ENCODE measurements around the gene TNP2. TPM values are rescaled to one million over a fixed set of nuclear protein-coding genes. Genes with fewer than 3 reads are reported as not detected.

Gene TNP2
- total and polyA plus RNA-seq, 4 donors = not detected

GRCh38 chr16:11249233-11250061 lies 19.7 kb downstream of the TNP2 start:
- Histone ChIP-seq H3K4me1 (ENCODE audit: control insufficient read depth in 5 of 5, insufficient read depth in 5 of 5, low read length in 5 of 5) (peaks cover 0 to 26% (median 4%) of the 10 kb centered on the region in 5 donors), H3K4me3 (no peak overlapping the region), H3K9me3 (ENCODE audit: control insufficient read depth in 4 of 4, insufficient read depth in 3 of 4, low read length in 3 of 4) (no peaks in the 10 kb centered on the region), H3K27me3 (ENCODE audit: control insufficient read depth in 3 of 3, insufficient read depth in 3 of 3, low read length in 2 of 3) (no peaks in the 10 kb centered on the region), H3K27ac (ENCODE audit: low read depth in 1 of 2, low read length in 1 of 2) (no peak overlapping the region), H3K36me3 (ENCODE audit: control insufficient read depth in 4 of 4, insufficient read depth in 4 of 4, low read length in 4 of 4) (peaks cover 0 to 25% (median 10%) of the 10 kb centered on the region in 4 donors), H3K9ac (ENCODE audit: insufficient read depth in 1 of 2, low read length in 2 of 2) (no peak overlapping the region)
- no peak for ATAC-seq (ENCODE audit: insufficient read depth, low FRiP score)
- peak in 1 of 3 donors; percentile 16 for DNase-seq
- 94 to 95% methylated on average over 63 of the region's 63 CpGs for WGBS, 2 donors
- TF ChIP-seq, protein P1, sequence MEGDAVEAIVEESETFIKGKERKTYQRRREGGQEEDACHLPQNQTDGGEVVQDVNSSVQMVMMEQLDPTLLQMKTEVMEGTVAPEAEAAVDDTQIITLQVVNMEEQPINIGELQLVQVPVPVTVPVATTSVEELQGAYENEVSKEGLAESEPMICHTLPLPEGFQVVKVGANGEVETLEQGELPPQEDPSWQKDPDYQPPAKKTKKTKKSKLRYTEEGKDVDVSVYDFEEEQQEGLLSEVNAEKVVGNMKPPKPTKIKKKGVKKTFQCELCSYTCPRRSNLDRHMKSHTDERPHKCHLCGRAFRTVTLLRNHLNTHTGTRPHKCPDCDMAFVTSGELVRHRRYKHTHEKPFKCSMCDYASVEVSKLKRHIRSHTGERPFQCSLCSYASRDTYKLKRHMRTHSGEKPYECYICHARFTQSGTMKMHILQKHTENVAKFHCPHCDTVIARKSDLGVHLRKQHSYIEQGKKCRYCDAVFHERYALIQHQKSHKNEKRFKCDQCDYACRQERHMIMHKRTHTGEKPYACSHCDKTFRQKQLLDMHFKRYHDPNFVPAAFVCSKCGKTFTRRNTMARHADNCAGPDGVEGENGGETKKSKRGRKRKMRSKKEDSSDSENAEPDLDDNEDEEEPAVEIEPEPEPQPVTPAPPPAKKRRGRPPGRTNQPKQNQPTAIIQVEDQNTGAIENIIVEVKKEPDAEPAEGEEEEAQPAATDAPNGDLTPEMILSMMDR (IDR thresholded peaks at IDR 0.05; ENCODE audit: control extremely low read depth, extremely low read depth) = no peak

- Histone ChIP-seq H3K4me3 (no peak overlapping the region), H3K4me1 (ENCODE audit: control insufficient read depth in 5 of 5, insufficient read depth in 5 of 5, low read length in 5 of 5) (peaks cover 0 to 15% (median 2%) of the 10 kb centered on the region in 5 donors), H3K27ac (ENCODE audit: low read depth in 1 of 2, low read length in 1 of 2) (no peak overlapping the region), H3K36me3 (ENCODE audit: control insufficient read depth in 4 of 4, insufficient read depth in 4 of 4, low read length in 4 of 4) (peaks cover 0 to 12% (median 4%) of the 10 kb centered on the region in 4 donors), H3K9ac (ENCODE audit: insufficient read depth in 1 of 2, low read length in 2 of 2) (no peak overlapping the region), H3K9me3 (ENCODE audit: control insufficient read depth in 4 of 4, insufficient read depth in 3 of 4, low read length in 3 of 4) (no peaks in the 10 kb centered on the region), H3K27me3 (ENCODE audit: control insufficient read depth in 3 of 3, insufficient read depth in 3 of 3, low read length in 2 of 3) (no peaks in the 10 kb centered on the region)
- ATAC-seq (ENCODE audit: insufficient read depth, low FRiP score) (no peak), DNase-seq (no peak)
- 93 to 95% methylated on average over 8 of the region's 8 CpGs for WGBS, 2 donors
- TF ChIP-seq, protein P1 (IDR thresholded peaks at IDR 0.05; ENCODE audit: control extremely low read depth, extremely low read depth) = no peak
Measured at GRCh38 chr16:11248133-11248532, 21.0 kb downstream of the TNP2 start.

GRCh38 chr16:11245988-11246387 lies 23.1 kb downstream of the TNP2 start:
- ATAC-seq (ENCODE audit: insufficient read depth, low FRiP score) = no peak
- TF ChIP-seq, protein P1 (IDR thresholded peaks at IDR 0.05; ENCODE audit: control extremely low read depth, extremely low read depth) = no peak
- Histone ChIP-seq H3K27me3 (ENCODE audit: control insufficient read depth in 3 of 3, insufficient read depth in 3 of 3, low read length in 2 of 3) (no peaks in the 10 kb centered on the region), H3K9me3 (ENCODE audit: control insufficient read depth in 4 of 4, insufficient read depth in 3 of 4, low read length in 3 of 4) (no peaks in the 10 kb centered on the region), H3K27ac (ENCODE audit: low read depth in 1 of 2, low read length in 1 of 2) (no peak overlapping the region), H3K4me1 (ENCODE audit: control insufficient read depth in 5 of 5, insufficient read depth in 5 of 5, low read length in 5 of 5) (no peaks in the 10 kb centered on the region), H3K9ac (ENCODE audit: insufficient read depth in 1 of 2, low read length in 2 of 2) (no peak overlapping the region), H3K36me3 (ENCODE audit: control insufficient read depth in 4 of 4, insufficient read depth in 4 of 4, low read length in 4 of 4) (peaks cover 0 to 3% (median 0%) of the 10 kb centered on the region in 4 donors), H3K4me3 (no peak overlapping the region)
- no peak for DNase-seq

Measured in lung (tissue), 12 donors.